Glutamatergic neuron (in vitro differentiated cells): ENCODE measurements around the gene RNF111. TPM values are rescaled to one million over a fixed set of nuclear protein-coding genes. Genes with fewer than 3 reads are reported as not detected.

ENCODE experiments used
- DNase-seq: peaks from one replicate; pipeline ENCODE4 v3.0.0; 2022
- H3K27ac Mint-ChIP-seq: one replicate; pipeline ENCODE4 v1.8.0; 2020; ENCODE audit warnings: mild to moderate bottlenecking, mixed read lengths, inconsistent platforms; ENCODE audit not compliant: unreplicated experiment
- H3K27me3 Mint-ChIP-seq: one replicate; pipeline ENCODE4 v1.8.0; 2020; ENCODE audit warnings: mild to moderate bottlenecking, moderate library complexity, mixed read lengths, inconsistent platforms; ENCODE audit not compliant: unreplicated experiment
- H3K36me3 Mint-ChIP-seq: one replicate; pipeline ENCODE4 v1.8.0; 2020; ENCODE audit warnings: mild to moderate bottlenecking, mixed read lengths, inconsistent platforms; ENCODE audit not compliant: unreplicated experiment
- H3K4me1 Mint-ChIP-seq: one replicate; pipeline ENCODE4 v1.8.0; 2020; ENCODE audit warnings: mild to moderate bottlenecking, low read depth, mixed read lengths, inconsistent platforms; ENCODE audit not compliant: unreplicated experiment
- H3K4me3 Mint-ChIP-seq: one replicate; pipeline ENCODE4 v1.8.0; 2020; ENCODE audit warnings: mild to moderate bottlenecking, mixed read lengths, inconsistent platforms; ENCODE audit not compliant: unreplicated experiment
- H3K9me3 Mint-ChIP-seq: one replicate; pipeline ENCODE4 v1.8.0; 2020; ENCODE audit warnings: mild to moderate bottlenecking, moderate library complexity, mixed read lengths, inconsistent platforms; ENCODE audit not compliant: unreplicated experiment
- total RNA-seq: library from RNA; stranded (reverse); fragmentation: NEBNext Ultra II Directional; extraction: Animal tissue kit (Norgen Biotek cat#: 25700); gene quantifications from one replicate; pipeline ENCODE4 v1.2.1, GENCODE V29; 2021; ENCODE audit not compliant: unreplicated experiment
- TF ChIP-seq, protein P1 (sequence below): fragments of 200-600 bp; sonication (generic); IDR thresholded peaks from one replicate; pipeline ENCODE4 v1.5.0; 2021; ENCODE audit not compliant: partially characterized antibody, unreplicated experiment

The RNF111 gene
- total RNA-seq, 1 donor from 2014 or later, result 57.4 TPM

DNA sequence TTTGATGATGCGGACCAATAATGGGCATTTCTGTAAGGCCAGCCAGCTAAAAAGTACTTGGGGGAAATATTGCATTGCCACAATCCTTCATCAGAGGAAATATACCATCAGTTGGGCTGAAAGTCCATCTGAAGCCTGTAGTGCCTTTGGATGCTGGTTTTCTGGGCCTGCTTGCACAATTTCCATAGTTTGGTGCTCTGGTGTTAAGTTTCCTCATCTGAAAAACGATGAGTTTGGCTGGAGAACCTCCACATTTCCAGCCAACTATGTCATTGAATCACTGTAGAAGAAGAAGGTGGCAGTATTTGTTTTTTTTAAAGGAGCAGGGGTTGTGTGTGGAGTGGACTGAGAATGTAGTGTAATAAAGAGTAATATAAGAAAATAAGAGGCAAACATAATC, 127.6 kb downstream of the RNF111 start:
- TF ChIP-seq, protein P1, sequence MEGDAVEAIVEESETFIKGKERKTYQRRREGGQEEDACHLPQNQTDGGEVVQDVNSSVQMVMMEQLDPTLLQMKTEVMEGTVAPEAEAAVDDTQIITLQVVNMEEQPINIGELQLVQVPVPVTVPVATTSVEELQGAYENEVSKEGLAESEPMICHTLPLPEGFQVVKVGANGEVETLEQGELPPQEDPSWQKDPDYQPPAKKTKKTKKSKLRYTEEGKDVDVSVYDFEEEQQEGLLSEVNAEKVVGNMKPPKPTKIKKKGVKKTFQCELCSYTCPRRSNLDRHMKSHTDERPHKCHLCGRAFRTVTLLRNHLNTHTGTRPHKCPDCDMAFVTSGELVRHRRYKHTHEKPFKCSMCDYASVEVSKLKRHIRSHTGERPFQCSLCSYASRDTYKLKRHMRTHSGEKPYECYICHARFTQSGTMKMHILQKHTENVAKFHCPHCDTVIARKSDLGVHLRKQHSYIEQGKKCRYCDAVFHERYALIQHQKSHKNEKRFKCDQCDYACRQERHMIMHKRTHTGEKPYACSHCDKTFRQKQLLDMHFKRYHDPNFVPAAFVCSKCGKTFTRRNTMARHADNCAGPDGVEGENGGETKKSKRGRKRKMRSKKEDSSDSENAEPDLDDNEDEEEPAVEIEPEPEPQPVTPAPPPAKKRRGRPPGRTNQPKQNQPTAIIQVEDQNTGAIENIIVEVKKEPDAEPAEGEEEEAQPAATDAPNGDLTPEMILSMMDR, result no peak
- Mint-ChIP-seq H3K27ac (no peak overlapping the region), H3K4me3 (no peak overlapping the region), H3K27me3 (no peaks in the 10 kb centered on the region), H3K4me1 (no peaks in the 10 kb centered on the region), H3K36me3 (no peaks in the 10 kb centered on the region), H3K9me3 (no peaks in the 10 kb centered on the region)
- no peak for DNase-seq

DNA sequence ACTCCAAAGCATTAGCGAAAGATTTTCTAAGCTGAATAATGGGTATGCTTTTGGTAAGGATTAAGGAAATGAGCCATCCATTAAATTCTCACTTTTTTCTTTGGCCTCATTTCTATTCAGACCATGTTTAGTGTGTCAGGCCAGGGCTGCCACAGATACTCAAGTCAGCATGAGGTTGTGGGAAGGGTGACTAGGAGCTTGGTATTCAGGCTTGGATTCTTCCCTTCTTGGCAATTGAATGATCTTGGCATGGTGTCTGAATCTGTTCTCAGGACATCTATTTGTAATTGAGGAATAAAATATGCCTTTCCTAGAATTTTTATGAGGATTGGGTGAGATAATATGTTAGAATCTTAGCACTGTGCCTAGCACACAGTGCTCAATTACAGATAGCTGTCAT, 128.7 kb downstream of the RNF111 start:
- no peak for DNase-seq
- Mint-ChIP-seq H3K27me3 (no peaks in the 10 kb centered on the region), H3K9me3 (no peaks in the 10 kb centered on the region), H3K27ac (no peak overlapping the region), H3K4me3 (no peak overlapping the region), H3K36me3 (no peaks in the 10 kb centered on the region), H3K4me1 (no peaks in the 10 kb centered on the region)
- TF ChIP-seq, protein P1, result no peak

- no peaks in the 10 kb centered on the region for H3K27me3 Mint-ChIP-seq
- H3K4me1 Mint-ChIP-seq, result no peaks in the 10 kb centered on the region
- DNase-seq, result no peak
- TF ChIP-seq, protein P1, result no peak
- H3K9me3 Mint-ChIP-seq, result no peaks in the 10 kb centered on the region
- H3K4me3 Mint-ChIP-seq, result no peak overlapping the region
- no peaks in the 10 kb centered on the region for H3K36me3 Mint-ChIP-seq
- H3K27ac Mint-ChIP-seq, result no peak overlapping the region
Observed at GRCh38 chr15:59116771-59117170, 129.3 kb downstream of the RNF111 start.

GRCh38 chr15:59119625-59120024, 132.2 kb downstream of the RNF111 start:
- Mint-ChIP-seq H3K4me1 (no peaks in the 10 kb centered on the region), H3K27ac (no peak overlapping the region), H3K4me3 (no peak overlapping the region), H3K27me3 (no peaks in the 10 kb centered on the region), H3K9me3 (no peaks in the 10 kb centered on the region), H3K36me3 (no peaks in the 10 kb centered on the region)
- no peak for DNase-seq
- TF ChIP-seq, protein P1, result no peak

DNA sequence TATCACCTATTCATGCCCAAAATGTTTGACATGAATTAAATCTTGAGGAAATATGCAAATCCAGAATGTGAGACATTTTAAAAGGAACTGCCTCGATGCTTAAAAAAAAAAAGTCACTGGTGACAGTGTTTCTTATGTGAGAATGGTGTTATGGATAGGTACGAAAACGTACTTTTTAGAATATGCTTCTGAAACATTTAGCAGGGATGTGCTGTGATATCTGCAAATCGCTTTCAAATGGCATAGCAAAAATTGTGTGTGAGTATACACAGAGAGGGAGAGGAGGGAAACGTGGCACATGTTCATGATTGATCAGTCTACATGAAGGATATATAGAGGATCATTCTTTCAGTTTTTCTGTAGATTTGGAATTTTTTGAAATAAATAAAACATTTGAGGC, 133.5 kb downstream of the RNF111 start:
- Mint-ChIP-seq H3K27ac (no peak overlapping the region), H3K9me3 (no peaks in the 10 kb centered on the region), H3K36me3 (no peaks in the 10 kb centered on the region), H3K27me3 (no peaks in the 10 kb centered on the region), H3K4me3 (no peak overlapping the region), H3K4me1 (no peaks in the 10 kb centered on the region)
- TF ChIP-seq, protein P1, result no peak
- no peak for DNase-seq
